ENCODE measurements around the gene TRPM2. TPM values are rescaled to one million over a fixed set of nuclear protein-coding genes. Genes with fewer than 3 reads are reported as not detected.

Gene TRPM2
- polyA plus RNA-seq, 1 donor, result 2.2 TPM

GRCh38 chr21:44376606-44377005 is 23.2 kb downstream of the TRPM2 start:
- no peaks in the 10 kb centered on the region for H3K27me3 ChIP-seq (ENCODE audit: control insufficient read depth, insufficient read depth, low read length)
- DNase-seq, result no peak
- 90% methylated on average over 3 of the region's 9 CpGs for WGBS (ENCODE audit: insufficient coverage, low lambda C conversion rate)

DNA sequence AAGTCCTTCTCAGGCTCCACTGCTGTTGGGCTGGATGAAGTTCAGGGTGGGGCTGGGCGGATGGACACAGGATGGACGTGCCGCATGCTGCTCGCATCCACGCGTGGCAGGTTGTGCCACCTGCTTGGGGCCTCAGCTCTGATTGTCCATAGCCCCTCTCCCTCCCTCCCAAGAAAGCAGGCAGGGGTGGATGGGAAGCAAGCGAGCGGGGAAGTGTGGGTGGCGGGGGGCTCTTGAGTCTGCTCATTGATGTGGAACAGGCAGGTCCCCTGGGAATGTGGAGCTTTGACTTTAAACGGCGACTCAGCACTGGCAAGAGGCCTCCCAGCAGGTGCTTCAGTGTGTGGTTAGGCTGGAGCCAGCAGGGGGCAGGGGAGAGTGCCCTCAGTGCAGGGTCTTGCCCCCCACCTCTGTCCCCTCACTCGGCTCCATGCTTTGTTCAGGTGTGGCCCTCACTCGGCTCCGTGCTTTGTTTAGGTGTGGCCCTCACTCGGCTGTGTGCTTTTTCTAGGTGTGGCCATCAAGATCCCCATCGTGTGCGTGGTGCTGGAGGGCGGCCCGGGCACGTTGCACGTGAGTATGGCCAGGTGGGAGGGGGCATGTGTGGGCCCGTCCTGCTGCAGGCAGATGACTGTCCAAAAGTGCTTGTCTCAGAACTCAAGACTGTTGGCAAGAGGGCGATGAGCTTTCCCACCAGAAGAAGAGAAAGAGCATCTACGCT is 23.9 kb downstream of the TRPM2 start:
- H3K27ac ChIP-seq (ENCODE audit: low read length), result no peak overlapping the region
- no CpG with 5 or more reads among the region's 24 CpGs for WGBS (ENCODE audit: insufficient coverage, low lambda C conversion rate)
- H3K4me3 ChIP-seq (ENCODE audit: low read length), result no peak overlapping the region
- H3K27me3 ChIP-seq (ENCODE audit: control insufficient read depth, insufficient read depth, low read length), result no peaks in the 10 kb centered on the region
- DNase-seq, result no peak
- no peaks in the 10 kb centered on the region for H3K36me3 ChIP-seq (ENCODE audit: control insufficient read depth, insufficient read depth, low read length)
- no peaks in the 10 kb centered on the region for H3K9me3 ChIP-seq (ENCODE audit: control insufficient read depth, low read depth, low read length)
- no peaks in the 10 kb centered on the region for H3K4me1 ChIP-seq (ENCODE audit: control insufficient read depth, insufficient read depth, low read length)

More at GRCh38 chr21:44376606-44377005, 23.2 kb downstream of the TRPM2 start:
- Histone ChIP-seq H3K4me1 (ENCODE audit: control insufficient read depth, insufficient read depth, low read length) (no peaks in the 10 kb centered on the region), H3K4me3 (ENCODE audit: low read length) (no peak overlapping the region), H3K27ac (ENCODE audit: low read length) (no peak overlapping the region), H3K36me3 (ENCODE audit: control insufficient read depth, insufficient read depth, low read length) (no peaks in the 10 kb centered on the region), H3K9me3 (ENCODE audit: control insufficient read depth, low read depth, low read length) (no peaks in the 10 kb centered on the region)

DNA sequence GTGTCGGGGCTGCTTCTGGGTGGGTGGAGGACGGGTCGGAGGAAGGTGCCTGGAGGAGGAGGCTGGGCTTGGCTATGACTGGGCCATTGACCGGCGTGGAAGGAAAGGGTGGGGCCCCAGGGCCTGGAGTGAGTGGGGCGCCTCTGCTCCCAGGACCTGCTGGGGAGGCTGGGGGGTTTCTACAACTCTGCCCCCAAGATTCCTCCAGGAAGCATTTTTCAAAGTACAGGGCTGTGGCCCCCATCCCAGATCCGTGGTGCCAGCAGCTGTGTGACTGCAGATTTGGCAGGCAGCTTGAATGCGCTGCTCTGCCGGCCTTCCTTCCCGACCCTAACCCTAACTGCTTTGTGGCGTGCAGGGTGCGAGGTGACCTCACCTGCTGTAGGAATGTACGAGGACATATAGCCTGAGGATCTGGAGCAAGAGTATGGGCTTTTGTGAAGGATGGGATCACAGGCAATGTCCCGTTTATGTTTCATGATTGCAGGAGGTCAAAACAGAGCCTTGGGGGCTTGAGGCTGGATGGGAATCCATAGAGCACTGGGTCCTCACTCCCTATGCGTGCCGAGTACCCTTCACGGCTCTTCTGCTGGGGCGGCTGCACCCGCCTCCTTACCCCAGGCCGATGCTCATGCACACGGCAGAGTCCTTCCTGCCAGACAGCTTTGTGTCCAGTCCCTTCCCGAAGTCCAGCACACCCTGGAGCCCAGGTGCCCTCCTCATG is 24.7 kb downstream of the TRPM2 start:
- Histone ChIP-seq H3K4me1 (ENCODE audit: control insufficient read depth, insufficient read depth, low read length) (no peaks in the 10 kb centered on the region), H3K36me3 (ENCODE audit: control insufficient read depth, insufficient read depth, low read length) (no peaks in the 10 kb centered on the region), H3K27ac (ENCODE audit: low read length) (no peak overlapping the region), H3K4me3 (ENCODE audit: low read length) (no peak overlapping the region), H3K27me3 (ENCODE audit: control insufficient read depth, insufficient read depth, low read length) (no peaks in the 10 kb centered on the region), H3K9me3 (ENCODE audit: control insufficient read depth, low read depth, low read length) (no peaks in the 10 kb centered on the region)
- WGBS (ENCODE audit: insufficient coverage, low lambda C conversion rate), result 92% methylated on average over 5 of the region's 22 CpGs
- no peak for DNase-seq

GRCh38 chr21:44378646-44379514 is 25.5 kb downstream of the TRPM2 start:
- H3K36me3 ChIP-seq (ENCODE audit: control insufficient read depth, insufficient read depth, low read length), result no peaks in the 10 kb centered on the region
- WGBS (ENCODE audit: insufficient coverage, low lambda C conversion rate), result no CpG with 5 or more reads among the region's 34 CpGs
- H3K27me3 ChIP-seq (ENCODE audit: control insufficient read depth, insufficient read depth, low read length), result no peaks in the 10 kb centered on the region
- no peaks in the 10 kb centered on the region for H3K4me1 ChIP-seq (ENCODE audit: control insufficient read depth, insufficient read depth, low read length)
- no peak overlapping the region for H3K27ac ChIP-seq (ENCODE audit: low read length)
- DNase-seq, result no peak
- H3K9me3 ChIP-seq (ENCODE audit: control insufficient read depth, low read depth, low read length), result no peaks in the 10 kb centered on the region
- no peak overlapping the region for H3K4me3 ChIP-seq (ENCODE audit: low read length)

DNA sequence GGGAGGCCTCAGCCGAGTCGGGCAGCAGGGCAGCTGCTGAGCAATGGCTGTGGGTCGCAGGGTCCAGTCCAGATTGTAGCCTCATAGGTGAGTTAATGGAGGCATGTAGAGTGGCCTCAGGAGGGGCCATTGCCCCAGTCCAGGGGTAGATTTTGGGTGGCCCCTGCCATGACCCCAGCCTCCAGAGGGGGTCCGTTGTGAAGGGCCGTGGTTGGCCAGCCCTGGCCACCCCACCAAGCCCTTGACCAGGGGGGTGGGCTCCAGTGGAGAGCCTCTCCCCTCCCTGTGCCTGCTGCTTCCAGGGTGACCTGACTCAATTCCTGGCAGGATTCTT is 26.1 kb downstream of the TRPM2 start:
- Histone ChIP-seq H3K27ac (ENCODE audit: low read length) (no peak overlapping the region), H3K4me3 (ENCODE audit: low read length) (no peak overlapping the region), H3K27me3 (ENCODE audit: control insufficient read depth, insufficient read depth, low read length) (no peaks in the 10 kb centered on the region), H3K36me3 (ENCODE audit: control insufficient read depth, insufficient read depth, low read length) (no peaks in the 10 kb centered on the region), H3K4me1 (ENCODE audit: control insufficient read depth, insufficient read depth, low read length) (no peaks in the 10 kb centered on the region), H3K9me3 (ENCODE audit: control insufficient read depth, low read depth, low read length) (no peaks in the 10 kb centered on the region)
- no peak for DNase-seq
- WGBS (ENCODE audit: insufficient coverage, low lambda C conversion rate), result no CpG with 5 or more reads among the region's 5 CpGs

DNA sequence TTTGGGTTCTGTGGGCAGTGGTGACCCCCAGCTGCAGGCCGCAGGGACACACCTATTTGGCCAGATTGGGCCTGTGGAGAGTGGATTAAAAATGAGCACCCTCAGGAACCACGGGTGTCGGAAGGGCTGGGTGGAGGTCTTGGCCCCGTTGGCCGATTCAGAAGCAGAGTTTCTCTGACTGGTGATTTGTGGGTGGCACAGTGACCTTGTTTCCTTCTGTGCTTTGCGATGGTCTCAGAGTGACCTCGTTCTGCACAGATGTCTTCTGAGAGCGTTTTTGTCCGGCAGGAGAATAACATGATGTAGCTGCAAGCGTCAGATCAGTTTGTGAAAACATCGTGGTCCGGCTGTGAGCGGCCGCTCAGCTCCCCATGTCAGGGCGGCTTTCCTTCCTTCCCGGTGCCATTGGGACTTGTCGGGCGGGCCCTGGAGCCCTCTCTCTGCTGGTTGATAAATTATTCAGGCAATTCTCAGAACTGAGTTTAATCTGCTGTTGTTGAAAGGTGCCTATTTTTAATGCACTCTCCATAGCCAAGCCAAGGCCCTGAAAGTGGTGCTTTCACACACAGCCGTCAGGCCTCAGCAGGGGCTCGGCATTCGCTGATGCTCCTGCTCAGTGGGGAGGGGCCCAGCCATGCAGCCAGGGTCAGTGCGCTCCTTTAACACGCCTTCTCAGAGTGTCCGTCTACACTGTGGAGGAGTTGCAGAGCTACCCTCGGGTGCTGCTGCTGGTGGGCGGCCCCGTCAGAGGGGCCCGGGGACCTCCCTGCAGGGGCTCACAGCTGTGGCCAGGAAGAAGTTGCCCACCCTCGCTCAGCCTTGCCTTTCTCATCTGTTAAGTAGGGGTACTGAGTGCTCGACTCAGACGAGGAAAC is 26.8 kb downstream of the TRPM2 start:
- WGBS (ENCODE audit: insufficient coverage, low lambda C conversion rate), result no CpG with 5 or more reads among the region's 31 CpGs
- Histone ChIP-seq H3K27me3 (ENCODE audit: control insufficient read depth, insufficient read depth, low read length) (no peaks in the 10 kb centered on the region), H3K4me3 (ENCODE audit: low read length) (no peak overlapping the region), H3K36me3 (ENCODE audit: control insufficient read depth, insufficient read depth, low read length) (no peaks in the 10 kb centered on the region), H3K9me3 (ENCODE audit: control insufficient read depth, low read depth, low read length) (peaks cover under 1% of the 10 kb centered on the region), H3K4me1 (ENCODE audit: control insufficient read depth, insufficient read depth, low read length) (no peaks in the 10 kb centered on the region), H3K27ac (ENCODE audit: low read length) (no peak overlapping the region)
- DNase-seq, result no peak

DNA sequence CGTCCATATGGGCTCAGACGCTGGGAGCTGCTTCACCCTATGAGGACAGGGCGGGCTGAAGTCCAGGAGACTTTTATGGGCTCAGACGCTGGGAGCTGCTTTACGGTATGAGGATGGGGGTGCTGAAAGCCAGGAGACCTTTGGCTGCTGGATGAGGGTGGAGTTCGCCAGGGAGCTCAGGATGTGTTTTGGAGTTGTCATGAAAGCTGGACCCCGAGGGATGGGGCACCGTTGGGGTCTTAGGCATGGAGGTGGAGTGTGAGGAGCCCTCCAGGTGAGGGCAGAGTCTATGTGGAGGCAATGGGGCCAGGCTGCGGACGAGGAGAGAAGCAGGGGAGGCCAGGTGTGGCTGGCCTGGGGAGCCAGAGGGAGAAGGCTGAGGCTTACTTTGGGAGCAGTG is 27.5 kb downstream of the TRPM2 start:
- Histone ChIP-seq H3K36me3 (ENCODE audit: control insufficient read depth, insufficient read depth, low read length) (no peaks in the 10 kb centered on the region), H3K9me3 (ENCODE audit: control insufficient read depth, low read depth, low read length) (peaks cover 2% of the 10 kb centered on the region), H3K27ac (ENCODE audit: low read length) (no peak overlapping the region), H3K4me3 (ENCODE audit: low read length) (no peak overlapping the region), H3K4me1 (ENCODE audit: control insufficient read depth, insufficient read depth, low read length) (no peaks in the 10 kb centered on the region), H3K27me3 (ENCODE audit: control insufficient read depth, insufficient read depth, low read length) (no peaks in the 10 kb centered on the region)
- no peak for DNase-seq
- WGBS (ENCODE audit: insufficient coverage, low lambda C conversion rate), result no CpG with 5 or more reads among the region's 10 CpGs

DNA sequence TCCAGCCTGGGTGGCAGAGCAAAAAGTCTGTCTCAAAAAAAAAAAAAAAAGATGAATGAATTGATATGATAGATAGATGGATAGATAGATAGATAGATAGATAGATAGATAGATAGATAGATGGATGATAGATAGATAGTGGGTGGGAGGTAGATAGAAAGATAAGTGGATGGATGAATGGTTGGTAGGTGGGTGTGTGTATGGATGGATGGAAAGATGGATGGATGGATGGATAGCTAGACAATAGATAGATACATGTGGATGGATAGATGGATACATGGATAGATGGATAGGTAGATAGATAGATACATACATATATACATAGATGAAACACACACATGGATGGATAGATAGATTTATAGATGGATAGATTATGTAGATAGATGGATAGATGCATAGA is 28.5 kb downstream of the TRPM2 start:
- Histone ChIP-seq H3K27ac (ENCODE audit: low read length) (no peak overlapping the region), H3K9me3 (ENCODE audit: control insufficient read depth, low read depth, low read length) (peaks cover 2% of the 10 kb centered on the region), H3K4me1 (ENCODE audit: control insufficient read depth, insufficient read depth, low read length) (no peaks in the 10 kb centered on the region), H3K4me3 (ENCODE audit: low read length) (no peak overlapping the region), H3K27me3 (ENCODE audit: control insufficient read depth, insufficient read depth, low read length) (no peaks in the 10 kb centered on the region), H3K36me3 (ENCODE audit: control insufficient read depth, insufficient read depth, low read length) (no peaks in the 10 kb centered on the region)
- DNase-seq, result no peak

GRCh38 chr21:44382536-44382935 is 29.1 kb downstream of the TRPM2 start:
- DNase-seq, result no peak
- H3K36me3 ChIP-seq (ENCODE audit: control insufficient read depth, insufficient read depth, low read length), result no peaks in the 10 kb centered on the region

DNA sequence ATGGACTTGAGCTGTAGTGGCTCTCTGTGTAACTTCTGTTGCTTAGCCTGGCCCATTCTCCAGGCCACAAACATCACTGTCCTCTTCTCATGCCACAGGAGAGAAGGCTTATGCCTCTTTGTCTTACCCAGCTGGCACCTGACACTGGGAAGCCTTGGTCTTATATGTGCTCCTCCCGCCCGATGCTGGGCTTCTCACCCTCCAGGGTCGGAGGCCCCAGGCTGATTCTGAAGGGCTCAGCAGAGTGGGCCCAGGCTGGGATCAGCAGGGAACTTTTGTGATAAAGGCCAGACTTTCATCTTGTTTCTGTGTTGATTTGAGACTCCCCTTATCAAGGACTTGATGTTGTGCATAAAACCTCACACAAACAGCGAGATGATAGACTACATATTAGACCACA is 29.8 kb downstream of the TRPM2 start:
- Histone ChIP-seq H3K27me3 (ENCODE audit: control insufficient read depth, insufficient read depth, low read length) (no peaks in the 10 kb centered on the region), H3K4me3 (ENCODE audit: low read length) (no peak overlapping the region), H3K4me1 (ENCODE audit: control insufficient read depth, insufficient read depth, low read length) (no peaks in the 10 kb centered on the region), H3K36me3 (ENCODE audit: control insufficient read depth, insufficient read depth, low read length) (no peaks in the 10 kb centered on the region), H3K9me3 (ENCODE audit: control insufficient read depth, low read depth, low read length) (peaks cover 2% of the 10 kb centered on the region), H3K27ac (ENCODE audit: low read length) (no peak overlapping the region)
- no peak for DNase-seq
- 80% methylated on average over 1 of the region's 4 CpGs for WGBS (ENCODE audit: insufficient coverage, low lambda C conversion rate)

More at GRCh38 chr21:44382536-44382935, 29.1 kb downstream of the TRPM2 start:
- Histone ChIP-seq H3K4me3 (ENCODE audit: low read length) (no peak overlapping the region), H3K27me3 (ENCODE audit: control insufficient read depth, insufficient read depth, low read length) (no peaks in the 10 kb centered on the region), H3K9me3 (ENCODE audit: control insufficient read depth, low read depth, low read length) (peaks cover 2% of the 10 kb centered on the region), H3K4me1 (ENCODE audit: control insufficient read depth, insufficient read depth, low read length) (no peaks in the 10 kb centered on the region), H3K27ac (ENCODE audit: low read length) (no peak overlapping the region)
- WGBS (ENCODE audit: insufficient coverage, low lambda C conversion rate), result no CpG with 5 or more reads among the region's 9 CpGs

All from large intestine (tissue), 3 donors.